ENCODE results near the gene ST3GAL5.

- no peak for TF ChIP-seq EZH2 (IDR thresholded peaks at IDR 0.05)
- no peak for TF ChIP-seq POLR2AphosphoS5 (IDR thresholded peaks at IDR 0.05; ENCODE audit: borderline replicate concordance, low read depth, low read length)
- TF ChIP-seq FOXP2 (optimal IDR thresholded peaks at IDR 0.05; ENCODE audit: control extremely low read depth, extremely low read length, insufficient read depth), result no peak
Measured at GRCh38 chr2:85887566-85888019, 1.2 kb downstream of the ST3GAL5 start.

Data from SK-N-MC (cell line).